Nephron (organoid): ENCODE results near the gene DNLZ.

Source experiments
- H3K27ac Mint-ChIP-seq, 3 experiments: 2 replicates each; pipeline ENCODE4 v1.8.0; 2020; ENCODE audit warnings: mixed read lengths in 3 of 3, mild to moderate bottlenecking in 2 of 3, moderate library complexity in 1 of 3
- H3K27me3 Mint-ChIP-seq: 2 replicates; pipeline ENCODE4 v1.8.0; 2021; ENCODE audit warnings: low read depth, mild to moderate bottlenecking, moderate library complexity, mixed read lengths
- H3K36me3 Mint-ChIP-seq: 2 replicates; pipeline ENCODE4 v1.8.0; 2020; ENCODE audit warnings: low read depth, mixed read lengths
- H3K4me1 Mint-ChIP-seq: 2 replicates; pipeline ENCODE4 v1.8.0; 2020; ENCODE audit warnings: mixed read lengths
- H3K4me3 Mint-ChIP-seq, 3 experiments: 2 replicates each; pipeline ENCODE4 v1.8.0; 2020; ENCODE audit warnings: mild to moderate bottlenecking in 3 of 3, mixed read lengths in 3 of 3, moderate library complexity in 2 of 3
- H3K9me3 Mint-ChIP-seq: 2 replicates; pipeline ENCODE4 v1.8.0; 2020; ENCODE audit warnings: mixed read lengths
- CTCF ChIP-seq, 3 experiments: fragments of 200-600 bp; sonication (generic); IDR thresholded peaks; one replicate each; pipeline ENCODE4 v1.5.0; 2021; ENCODE audit warnings: antibody characterized with exemption in 3 of 3; ENCODE audit not compliant: unreplicated experiment in 3 of 3

DNLZ gene

GRCh38 chr9:136317695-136318094 lies 45.8 kb downstream of the DNLZ start:
- Mint-ChIP-seq H3K4me3 (no peak overlapping the region), H3K9me3 (peaks cover 23% of the 10 kb centered on the region), H3K27ac (no peak overlapping the region), H3K4me1 (no peaks in the 10 kb centered on the region), H3K36me3 (peaks cover 5% of the 10 kb centered on the region), H3K27me3 (peaks cover 6% of the 10 kb centered on the region)
- no peak for TF ChIP-seq CTCF (IDR thresholded peaks at IDR 0.05; ENCODE audit: unreplicated experiment in 3 of 3)

- no peaks in the 10 kb centered on the region for H3K4me1 Mint-ChIP-seq
- no peak for TF ChIP-seq CTCF (IDR thresholded peaks at IDR 0.05; ENCODE audit: unreplicated experiment in 3 of 3)
- no peak overlapping the region for H3K4me3 Mint-ChIP-seq
- peak overlapping the region in 1 of 3 experiments; percentile 45 for H3K27ac Mint-ChIP-seq
- H3K9me3 Mint-ChIP-seq = peaks cover 23% of the 10 kb centered on the region
- H3K27me3 Mint-ChIP-seq = peaks cover 6% of the 10 kb centered on the region
- H3K36me3 Mint-ChIP-seq = peaks cover 5% of the 10 kb centered on the region
Measured at GRCh38 chr9:136316896-136317676, 46.5 kb downstream of the DNLZ start.

GRCh38 chr9:136316271-136316751 lies 47.2 kb downstream of the DNLZ start:
- Mint-ChIP-seq H3K4me1 (no peaks in the 10 kb centered on the region), H3K36me3 (peaks cover 5% of the 10 kb centered on the region), H3K27me3 (peaks cover 6% of the 10 kb centered on the region), H3K9me3 (peaks cover 22% of the 10 kb centered on the region), H3K27ac (no peak overlapping the region), H3K4me3 (no peak overlapping the region)
- no peak for TF ChIP-seq CTCF (IDR thresholded peaks at IDR 0.05; ENCODE audit: unreplicated experiment in 3 of 3)

GRCh38 chr9:136314944-136315343 lies 48.6 kb downstream of the DNLZ start:
- Mint-ChIP-seq H3K9me3 (peaks cover 19% of the 10 kb centered on the region), H3K4me3 (no peak overlapping the region), H3K27ac (peak overlapping the region in 1 of 3 experiments; percentile 57), H3K27me3 (peaks cover 6% of the 10 kb centered on the region), H3K36me3 (peaks cover 5% of the 10 kb centered on the region), H3K4me1 (no peaks in the 10 kb centered on the region)
- TF ChIP-seq CTCF (IDR thresholded peaks at IDR 0.05; ENCODE audit: unreplicated experiment in 3 of 3) = no peak

GRCh38 chr9:136314056-136314416 lies 49.5 kb downstream of the DNLZ start:
- no peak overlapping the region for H3K27ac Mint-ChIP-seq
- H3K4me1 Mint-ChIP-seq = no peaks in the 10 kb centered on the region
- no peak overlapping the region for H3K4me3 Mint-ChIP-seq
- peaks cover 5% of the 10 kb centered on the region for H3K36me3 Mint-ChIP-seq
- no peak for TF ChIP-seq CTCF (IDR thresholded peaks at IDR 0.05; ENCODE audit: unreplicated experiment in 3 of 3)
- peaks cover 6% of the 10 kb centered on the region for H3K27me3 Mint-ChIP-seq
- H3K9me3 Mint-ChIP-seq = peaks cover 19% of the 10 kb centered on the region
